Heart left ventricle (tissue), 16 donors: ENCODE data around the gene MYCN. TPM values are rescaled to one million over a fixed set of nuclear protein-coding genes. Genes with fewer than 3 reads are reported as not detected.
"Not testable (repeated sequence)": the region's sequence is repeated elsewhere in the genome, so short reads cannot be mapped to it uniquely, and the experiment has no call there.

Experiments
- ATAC-seq, 4 donors: fragments of 200-7000 bp; cut with Tn5 transposase; one replicate each; pipeline ENCODE4 v1.9.1; 2020 to 2022; ENCODE audit warnings: moderate library complexity in 4 of 4, mild to moderate bottlenecking in 3 of 4, moderate number of reproducible peaks in 1 of 4
- DNase-seq, 5 donors: peaks; one replicate each; pipeline ENCODE4 v3.0.0-alpha.2; 2020
- H3K27ac ChIP-seq, 12 donors: fragments of 200-600 bp; sonication (generic) in 4 of 12; one replicate each; pipeline versions ENCODE4 v1.5.0 to v1.8.0; 2016 to 2022; ENCODE audit warnings: mild to moderate bottlenecking in 2 of 12
- H3K27me3 ChIP-seq, 9 donors: fragments of 200-600 bp; sonication (generic) in 2 of 9; one replicate each; pipeline versions ENCODE4 v1.5.1 to v1.8.0; 2016 to 2022; ENCODE audit warnings: mild to moderate bottlenecking in 3 of 9
- H3K36me3 ChIP-seq, 9 donors: fragments of 200-600 bp; sonication (generic) in 2 of 9; one replicate each; pipeline versions ENCODE4 v1.5.0 to v1.8.0; 2018 to 2022; ENCODE audit warnings: mild to moderate bottlenecking in 2 of 9
- H3K4me1 ChIP-seq, 12 donors: fragments of 200-600 bp; sonication (generic) in 4 of 12; one replicate each; pipeline versions ENCODE4 v1.5.0 to v1.8.0; 2016 to 2022; ENCODE audit warnings: mild to moderate bottlenecking in 3 of 12
- H3K4me3 ChIP-seq, 12 donors: fragments of 200-600 bp; sonication (generic) in 4 of 12; one replicate each; pipeline versions ENCODE4 v1.5.0 to v1.8.0; 2017 to 2022; ENCODE audit warnings: mild to moderate bottlenecking in 9 of 12, moderate library complexity in 4 of 12
- H3K9me3 ChIP-seq, 12 donors: fragments of 200-600 bp; sonication (generic) in 4 of 12; one replicate each; pipeline versions ENCODE4 v1.5.0 to v1.8.0; 2016 to 2022; ENCODE audit warnings: mild to moderate bottlenecking in 1 of 12
- POLR2A ChIP-seq, 2 donors: fragments of 450-650 bp; IDR thresholded peaks; one replicate each; pipeline ENCODE4 v1.6.1; 2017; ENCODE audit warnings: antibody characterized with exemption in 2 of 2, mild to moderate bottlenecking in 2 of 2, moderate library complexity in 2 of 2
- WGBS, 4 donors: extraction: QIAGEN DNeasy Blood & Tissue Kit in 2 of 4; methylation state at CpG; one replicate each; pipeline versions ENCODE4 v1.1.5 to v1.1.7; 2013 to 2018; 5-methylcytosine and 5-hydroxymethylcytosine counted together
- intact Hi-C, 10 donors: fragments of 100-400 bp; cut with DNase I; formaldehyde crosslinking; loops; one replicate each; pipeline versions ENCODE4 v1.11.1 to v1.14.2; 2022
- polyA plus RNA-seq, 2 donors: library from polyadenylated mRNA; stranded (reverse); fragments of 200-250 nt; gene quantifications; one replicate each; pipeline ENCODE4 v1.2.3, GENCODE V29; 2013
- total RNA-seq, 9 donors: library from RNA; depleted of rRNA in 2 of 9; stranded (reverse); fragments of >200 nt in 2 of 9; fragmentation: NEBNext Ultra II Directional in 3 of 9; extraction: Animal tissue kit (Norgen Biotek cat#: 25700) in 3 of 9; gene quantifications; one replicate each; pipeline versions ENCODE4 v1.1.0 to v1.2.4, GENCODE V29; 2016 to 2023
- TF ChIP-seq, protein P1 (sequence below), 12 donors: fragments of 200-600 bp; sonication (generic) in 4 of 12; IDR thresholded peaks; one replicate each; pipeline versions ENCODE4 v1.5.0 to v1.8.0; 2018 to 2022; ENCODE audit warnings: antibody characterized with exemption in 12 of 12, mild to moderate bottlenecking in 5 of 12
- donor health status: ischemic (EF 13 %, LVEDD 7.1; RV severe dilation, severe dysfunction).
- donor health status: healthy with polysubstance abuse.
- donor health status: DM: no; HTN: yes; CAD: no.
- donor health status: DM: no; HTN: no; CAD: no.
- donor health status: ischemic (EF 25% LVEDD 6.9; RV normal size, moderate dysfunction).
- donor health status: ischemic (EF 25% LVEDD 5.7; RV mildly dilated, moderate dysfunction).
- donor health status: healthy.
- donor health status: DM: yes; HTN: yes; CAD: no.
- donor health status: ischemic (EF 35%, LVEDD 5.7; RV mildly dilated, moderate dysfunction).
- donor health status: nonischemic (EF 11% LVEDD 7.7; RV severe dilation, severe dysfunction).
- donor health status: DM: yes; HTN: yes; CAD: no.
- donor health status: PGD.
- donor health status: ischemic (EF 29% LVEDD 5.4; RV normal size, mild dysfunction).
- donor health status: nonischemic (EF 23%, LVEDD 6.1; RV moderate dilation, normal function).

The MYCN gene
- total and polyA plus RNA-seq, 11 donors: 0.22 to 1.6 (median 0.62) TPM; not detected in 2

DNA sequence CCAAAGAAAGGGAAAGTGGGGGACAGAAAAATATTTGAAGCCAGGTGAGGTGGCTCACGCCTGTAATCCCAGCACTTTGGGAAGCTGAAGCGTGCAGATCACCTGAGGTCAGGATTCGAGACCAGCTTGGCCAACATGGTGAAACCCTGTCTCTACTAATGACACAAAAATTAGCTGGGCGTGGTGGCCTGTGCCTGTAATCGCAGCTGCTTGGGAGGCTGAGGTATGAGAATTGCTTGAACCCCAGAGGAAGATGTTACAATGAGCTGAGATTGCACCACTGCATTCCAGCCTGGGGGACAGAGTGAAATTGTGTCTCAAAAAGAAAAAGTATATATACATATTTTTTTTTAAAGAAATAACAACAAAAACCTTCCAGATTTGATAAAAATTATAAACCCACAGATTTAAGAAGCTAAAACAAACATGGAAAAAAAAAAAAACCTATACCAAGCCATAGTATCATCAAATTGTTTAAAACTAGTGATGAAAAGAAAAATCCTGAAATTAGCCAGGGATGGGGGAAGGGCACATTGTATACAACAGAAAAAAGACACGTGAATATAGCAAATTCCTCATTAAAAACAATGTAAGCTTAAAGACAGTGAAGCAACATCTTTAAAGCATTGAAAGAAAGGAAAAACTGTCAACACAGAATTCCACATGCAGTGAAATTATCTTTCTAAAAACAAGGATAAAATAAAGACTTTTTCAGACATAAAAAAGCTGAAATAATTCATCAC, 40.4 kb upstream of the MYCN start:
- Histone ChIP-seq H3K27me3 (no peaks in the 10 kb centered on the region), H3K4me3 (no peak overlapping the region), H3K4me1 (no peaks in the 10 kb centered on the region), H3K9me3 (peaks cover 0 to 18% (median 7%) of the 10 kb centered on the region in 12 donors), H3K27ac (no peak overlapping the region), H3K36me3 (no peaks in the 10 kb centered on the region)
- TF ChIP-seq, protein P1, sequence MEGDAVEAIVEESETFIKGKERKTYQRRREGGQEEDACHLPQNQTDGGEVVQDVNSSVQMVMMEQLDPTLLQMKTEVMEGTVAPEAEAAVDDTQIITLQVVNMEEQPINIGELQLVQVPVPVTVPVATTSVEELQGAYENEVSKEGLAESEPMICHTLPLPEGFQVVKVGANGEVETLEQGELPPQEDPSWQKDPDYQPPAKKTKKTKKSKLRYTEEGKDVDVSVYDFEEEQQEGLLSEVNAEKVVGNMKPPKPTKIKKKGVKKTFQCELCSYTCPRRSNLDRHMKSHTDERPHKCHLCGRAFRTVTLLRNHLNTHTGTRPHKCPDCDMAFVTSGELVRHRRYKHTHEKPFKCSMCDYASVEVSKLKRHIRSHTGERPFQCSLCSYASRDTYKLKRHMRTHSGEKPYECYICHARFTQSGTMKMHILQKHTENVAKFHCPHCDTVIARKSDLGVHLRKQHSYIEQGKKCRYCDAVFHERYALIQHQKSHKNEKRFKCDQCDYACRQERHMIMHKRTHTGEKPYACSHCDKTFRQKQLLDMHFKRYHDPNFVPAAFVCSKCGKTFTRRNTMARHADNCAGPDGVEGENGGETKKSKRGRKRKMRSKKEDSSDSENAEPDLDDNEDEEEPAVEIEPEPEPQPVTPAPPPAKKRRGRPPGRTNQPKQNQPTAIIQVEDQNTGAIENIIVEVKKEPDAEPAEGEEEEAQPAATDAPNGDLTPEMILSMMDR (IDR thresholded peaks at IDR 0.05): no peak
- TF ChIP-seq POLR2A (IDR thresholded peaks at IDR 0.05): no peak
- ATAC-seq (no peak), DNase-seq (no peak)
- intact Hi-C loops: no loop called here
- WGBS, 4 donors: 85 to 93% (median 87%) methylated on average over 6 of the region's 6 CpGs

DNA sequence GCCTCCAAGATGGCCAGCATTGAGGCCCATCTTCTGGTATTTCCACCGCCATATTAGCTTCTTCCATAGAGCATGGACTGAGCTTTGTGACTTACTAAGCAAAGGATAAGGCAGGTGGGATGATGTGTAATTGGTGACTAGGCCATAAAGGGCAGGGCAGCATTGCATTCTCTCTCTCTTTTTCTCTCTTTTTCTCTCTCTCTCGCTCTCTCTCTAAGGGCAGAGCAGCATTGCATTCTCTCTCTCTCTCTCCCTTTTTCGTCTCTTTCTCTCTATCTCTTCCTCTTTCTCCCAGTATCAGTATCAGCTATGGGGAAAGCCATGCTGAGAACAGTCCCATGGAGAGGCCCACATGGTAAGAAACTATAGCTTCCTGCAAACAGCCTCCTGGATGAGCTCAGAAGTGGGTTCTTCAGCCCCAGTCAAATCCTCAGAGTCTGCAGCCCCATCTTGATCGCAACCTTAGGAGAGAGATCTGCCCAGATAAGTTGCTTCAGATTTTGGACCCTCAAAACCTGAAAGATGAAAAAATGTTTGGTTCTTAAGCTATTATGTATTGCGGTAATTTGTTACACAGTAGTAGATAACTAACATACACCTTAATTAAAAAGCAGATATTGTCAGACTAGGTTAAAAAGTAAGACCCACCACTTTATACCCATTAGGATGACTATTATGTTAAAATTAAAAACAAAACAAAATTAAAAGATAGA, 39.1 kb upstream of the MYCN start:
- ATAC-seq (no peak), DNase-seq (no peak)
- no peaks in the 10 kb centered on the region for H3K27me3 ChIP-seq
- H3K9me3 ChIP-seq: peaks cover 0 to 25% (median 7%) of the 10 kb centered on the region in 12 donors
- no peaks in the 10 kb centered on the region for H3K36me3 ChIP-seq
- no peak overlapping the region for H3K4me3 ChIP-seq
- H3K27ac ChIP-seq: no peak overlapping the region
- no peaks in the 10 kb centered on the region for H3K4me1 ChIP-seq
- WGBS, 4 donors: 95 to 97% (median 96%) methylated on average over 5 of the region's 5 CpGs
- TF ChIP-seq, protein P1 (IDR thresholded peaks at IDR 0.05): no peak
- TF ChIP-seq POLR2A (IDR thresholded peaks at IDR 0.05): no peak
- intact Hi-C loops: no loop called here

DNA sequence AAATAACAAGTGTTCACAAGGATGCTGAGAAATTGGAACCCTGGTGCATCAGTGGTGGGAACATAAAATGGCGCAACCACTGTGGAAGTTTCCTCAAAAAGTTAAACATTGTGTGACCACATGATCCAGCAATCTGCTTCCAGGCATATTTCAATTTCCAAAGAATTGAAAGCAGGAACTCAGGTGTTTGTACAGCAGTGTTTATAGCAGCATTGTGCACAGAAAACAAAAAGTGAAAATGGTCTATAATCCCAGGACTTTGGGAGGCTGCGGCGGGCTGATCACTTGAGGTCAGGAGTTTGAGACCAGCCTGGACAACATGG, 38.6 kb upstream of the MYCN start:
- intact Hi-C loops: no loop called here
- Histone ChIP-seq H3K27me3 (no peaks in the 10 kb centered on the region), H3K4me3 (no peak overlapping the region), H3K9me3 (peaks cover 0 to 25% (median 7%) of the 10 kb centered on the region in 12 donors), H3K4me1 (no peaks in the 10 kb centered on the region), H3K27ac (no peak overlapping the region), H3K36me3 (no peaks in the 10 kb centered on the region)
- no peak for DNase-seq
- no peak for ATAC-seq
- 66 to 99% (median 81%) methylated on average over 3 of the region's 3 CpGs for WGBS, 4 donors
- TF ChIP-seq, protein P1 (IDR thresholded peaks at IDR 0.05): no peak
- no peak for TF ChIP-seq POLR2A (IDR thresholded peaks at IDR 0.05)

DNA sequence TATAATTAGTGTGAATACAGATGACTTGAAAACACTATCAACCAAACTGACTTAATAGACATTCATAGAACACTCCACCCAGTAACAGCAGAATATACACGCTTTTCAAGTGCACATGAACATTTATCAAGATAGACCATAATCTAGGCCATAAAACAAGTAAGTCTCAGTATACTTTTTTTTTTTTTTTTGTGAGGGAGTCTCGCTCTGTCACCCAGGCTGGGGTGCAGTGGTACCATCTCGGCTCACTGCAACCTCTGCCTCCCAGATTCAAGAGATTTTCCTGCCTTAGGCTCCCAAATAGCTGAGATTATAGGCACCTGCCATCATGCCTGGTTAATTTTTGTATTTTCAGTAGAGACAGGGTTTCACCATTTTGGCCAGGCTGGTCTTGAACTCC, 36.4 kb upstream of the MYCN start:
- intact Hi-C loops, H3K27me3 ChIP-seq, H3K36me3 ChIP-seq, ATAC-seq, H3K4me3 ChIP-seq, DNase-seq, H3K4me1 ChIP-seq, H3K27ac ChIP-seq: not testable (repeated sequence)
- WGBS, 4 donors: 93 to 96% (median 94%) methylated on average over 3 of the region's 3 CpGs
- H3K9me3 ChIP-seq: peaks cover 0 to 13% (median 0%) of the 10 kb centered on the region in 12 donors
